Smooth muscle cell (in vitro differentiated cells): ENCODE results near the gene KIAA0040. TPM values are rescaled to one million over a fixed set of nuclear protein-coding genes. Genes with fewer than 3 reads are reported as not detected.

Experiments used
- DNase-seq: peaks from one replicate; lab custom pipeline; 2025; ENCODE audit not compliant: unreplicated experiment; lab: John Stamatoyannopoulos, UW
- H2AFZ ChIP-seq: fragments of 200-600 bp; sonication (generic); 2 replicates; pipeline ENCODE4 v1.6.0; 2016; ENCODE audit warnings: antibody characterized with exemption, low read depth, mild to moderate bottlenecking
- H3F3A ChIP-seq: fragments of 200-600 bp; sonication (generic); 2 replicates; pipeline ENCODE4 v1.6.0; 2017; ENCODE audit warnings: antibody characterized with exemption, low read depth
- H3K27ac ChIP-seq: fragments of 200-600 bp; sonication (generic); 2 replicates; pipeline ENCODE4 v1.5.1; 2016; ENCODE audit warnings: low read depth, mild to moderate bottlenecking
- H3K27me3 ChIP-seq: fragments of 200-600 bp; sonication (generic); 2 replicates; pipeline ENCODE4 v1.6.1; 2016; ENCODE audit warnings: low read depth, mild to moderate bottlenecking
- H3K36me3 ChIP-seq: fragments of 200-600 bp; sonication (generic); 2 replicates; pipeline ENCODE4 v1.5.1; 2016; ENCODE audit warnings: low read depth
- H3K4me1 ChIP-seq: fragments of 200-600 bp; sonication (generic); 2 replicates; pipeline ENCODE4 v1.5.1; 2016; ENCODE audit warnings: low read depth
- H3K4me2 ChIP-seq: fragments of 200-600 bp; sonication (generic); 2 replicates; pipeline ENCODE4 v1.6.0; 2016; ENCODE audit warnings: mild to moderate bottlenecking
- H3K4me3 ChIP-seq: fragments of 200-600 bp; sonication (generic); 2 replicates; pipeline ENCODE4 v1.5.1; 2016; ENCODE audit warnings: mild to moderate bottlenecking
- H3K79me2 ChIP-seq: fragments of 200-600 bp; sonication (generic); 2 replicates; pipeline ENCODE4 v1.6.0; 2016; ENCODE audit warnings: low read depth, mild to moderate bottlenecking
- H3K9ac ChIP-seq: fragments of 200-600 bp; sonication (generic); 2 replicates; pipeline ENCODE4 v1.6.0; 2016; ENCODE audit warnings: low read depth
- H3K9me3 ChIP-seq: fragments of 200-600 bp; sonication (generic); replicated peaks from 2 replicates; pipeline ENCODE4 v1.5.1; 2016; ENCODE audit warnings: low read depth
- H4K20me1 ChIP-seq: fragments of 200-600 bp; sonication (generic); 2 replicates; pipeline ENCODE4 v1.6.0; 2016; ENCODE audit warnings: low read depth
- WGBS: methylation state at CpG from one replicate; pipeline ENCODE4 v1.1.7; 2016; ENCODE audit warnings: low lambda C conversion rate; 5-methylcytosine and 5-hydroxymethylcytosine counted together
- polyA plus RNA-seq: library from polyadenylated mRNA; unstranded; fragments of >200 nt; fragmentation: Nextera tagmentation; extraction: Ambion mirVana; gene quantifications from 2 replicates; pipeline ENCODE4 v1.2.1, GENCODE V29; 2016
- total RNA-seq: library from RNA; depleted of rRNA; stranded (reverse); fragments of >200 nt; gene quantifications from 2 replicates; pipeline ENCODE4 v1.2.3, GENCODE V29; 2014
- TF ChIP-seq, protein P1 (sequence below): fragments of 200-600 bp; sonication (generic); IDR thresholded peaks from 2 replicates; pipeline ENCODE4 v1.5.1; 2017; ENCODE audit warnings: borderline replicate concordance, mild to moderate bottlenecking, antibody characterized with exemption; ENCODE audit not compliant: insufficient read depth, poor library complexity, severe bottlenecking

The KIAA0040 gene
- total and polyA plus RNA-seq, 2 experiments from 2014 or later: 3.8 to 8.9 TPM

DNA sequence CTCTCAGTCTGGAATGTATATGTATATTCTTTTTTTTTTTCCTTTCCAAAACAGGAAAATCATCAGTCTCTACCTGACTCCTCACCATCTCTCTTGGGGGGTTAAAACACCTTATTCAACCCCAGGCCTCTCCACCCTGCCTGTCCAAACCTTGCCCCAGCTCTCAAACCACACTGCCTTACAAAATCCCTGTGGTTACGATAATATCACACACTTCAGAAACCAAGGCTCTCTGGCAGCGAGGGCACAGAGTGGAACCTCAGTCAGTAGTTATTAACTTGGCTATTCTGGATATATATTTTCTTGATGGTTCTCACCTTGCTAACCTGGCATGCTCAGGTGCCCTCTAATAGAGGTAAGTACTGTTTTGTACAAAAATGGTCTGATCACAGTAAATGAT lies 24.7 kb downstream of the KIAA0040 start:
- Histone ChIP-seq H3K9me3 (no peaks in the 10 kb centered on the region), H3K4me3 (no peak overlapping the region), H3K4me2 (no peak overlapping the region), H3K9ac (no peak overlapping the region), H3F3A (no peaks in the 10 kb centered on the region), H3K4me1 (no peaks in the 10 kb centered on the region), H4K20me1 (no peaks in the 10 kb centered on the region), H3K27ac (no peak overlapping the region), H2AFZ (no peak overlapping the region), H3K27me3 (no peaks in the 10 kb centered on the region), H3K79me2 (no peaks in the 10 kb centered on the region), H3K36me3 (no peaks in the 10 kb centered on the region)
- WGBS: 76% methylated on average over 2 of the region's 2 CpGs
- TF ChIP-seq, protein P1, sequence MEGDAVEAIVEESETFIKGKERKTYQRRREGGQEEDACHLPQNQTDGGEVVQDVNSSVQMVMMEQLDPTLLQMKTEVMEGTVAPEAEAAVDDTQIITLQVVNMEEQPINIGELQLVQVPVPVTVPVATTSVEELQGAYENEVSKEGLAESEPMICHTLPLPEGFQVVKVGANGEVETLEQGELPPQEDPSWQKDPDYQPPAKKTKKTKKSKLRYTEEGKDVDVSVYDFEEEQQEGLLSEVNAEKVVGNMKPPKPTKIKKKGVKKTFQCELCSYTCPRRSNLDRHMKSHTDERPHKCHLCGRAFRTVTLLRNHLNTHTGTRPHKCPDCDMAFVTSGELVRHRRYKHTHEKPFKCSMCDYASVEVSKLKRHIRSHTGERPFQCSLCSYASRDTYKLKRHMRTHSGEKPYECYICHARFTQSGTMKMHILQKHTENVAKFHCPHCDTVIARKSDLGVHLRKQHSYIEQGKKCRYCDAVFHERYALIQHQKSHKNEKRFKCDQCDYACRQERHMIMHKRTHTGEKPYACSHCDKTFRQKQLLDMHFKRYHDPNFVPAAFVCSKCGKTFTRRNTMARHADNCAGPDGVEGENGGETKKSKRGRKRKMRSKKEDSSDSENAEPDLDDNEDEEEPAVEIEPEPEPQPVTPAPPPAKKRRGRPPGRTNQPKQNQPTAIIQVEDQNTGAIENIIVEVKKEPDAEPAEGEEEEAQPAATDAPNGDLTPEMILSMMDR: no peak
- no peak for DNase-seq

DNA sequence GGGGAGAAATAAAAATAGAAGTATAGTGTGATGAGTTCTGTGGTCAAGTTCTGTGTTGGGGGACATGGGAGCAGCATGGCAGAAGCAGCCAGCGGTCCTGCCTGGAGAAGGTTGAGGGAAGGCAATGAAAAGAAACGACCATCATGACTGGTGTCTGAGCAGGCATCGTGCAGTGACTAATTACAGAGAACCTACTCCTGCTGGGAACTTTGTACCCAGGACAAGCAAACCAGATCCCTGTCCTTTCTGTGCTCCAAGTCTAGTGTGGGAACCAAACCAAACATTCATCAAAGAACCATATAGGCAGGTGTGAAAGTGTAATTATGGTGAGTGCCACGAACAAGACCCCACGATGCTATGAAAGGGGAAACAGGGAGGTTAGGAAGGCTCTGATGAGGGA lies 25.8 kb downstream of the KIAA0040 start:
- no peak overlapping the region for H3K9ac ChIP-seq
- no peaks in the 10 kb centered on the region for H3K9me3 ChIP-seq
- H3K4me3 ChIP-seq: no peak overlapping the region
- H3K79me2 ChIP-seq: no peaks in the 10 kb centered on the region
- H3F3A ChIP-seq: no peaks in the 10 kb centered on the region
- no peaks in the 10 kb centered on the region for H4K20me1 ChIP-seq
- no peaks in the 10 kb centered on the region for H3K4me1 ChIP-seq
- TF ChIP-seq, protein P1: no peak
- 96% methylated on average over 5 of the region's 5 CpGs for WGBS
- H3K4me2 ChIP-seq: no peak overlapping the region
- H2AFZ ChIP-seq: no peak overlapping the region
- H3K27me3 ChIP-seq: no peaks in the 10 kb centered on the region
- H3K36me3 ChIP-seq: no peaks in the 10 kb centered on the region
- DNase-seq: no peak
- no peak overlapping the region for H3K27ac ChIP-seq

DNA sequence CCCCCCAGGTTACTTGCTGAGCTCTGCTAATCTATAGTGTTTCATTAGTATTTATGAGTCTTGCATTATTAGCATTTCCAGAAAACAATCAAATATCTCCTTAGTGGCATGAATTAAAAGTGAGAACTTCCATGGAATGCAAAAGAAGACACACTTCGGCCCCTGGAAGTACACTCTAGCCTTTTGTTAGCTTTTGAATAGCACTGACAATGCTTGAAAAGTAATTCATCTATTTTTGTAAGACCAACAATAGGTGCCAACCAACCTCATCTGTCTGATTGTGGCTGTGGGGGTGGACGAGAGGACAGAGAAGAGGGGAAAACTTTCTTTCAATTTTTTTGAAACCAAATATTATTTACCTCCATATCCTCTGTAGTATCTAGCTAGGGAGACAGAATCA lies 27.8 kb downstream of the KIAA0040 start:
- Histone ChIP-seq H3K4me2 (no peak overlapping the region), H3K4me1 (no peaks in the 10 kb centered on the region), H3K27me3 (no peaks in the 10 kb centered on the region), H3K9ac (no peak overlapping the region), H3K36me3 (no peaks in the 10 kb centered on the region), H2AFZ (no peak overlapping the region), H3K27ac (no peak overlapping the region), H3K9me3 (no peaks in the 10 kb centered on the region), H3F3A (no peaks in the 10 kb centered on the region), H3K4me3 (no peak overlapping the region), H3K79me2 (no peaks in the 10 kb centered on the region), H4K20me1 (no peaks in the 10 kb centered on the region)
- WGBS: 92% methylated on average over 2 of the region's 2 CpGs
- no peak for DNase-seq
- TF ChIP-seq, protein P1: no peak

DNA sequence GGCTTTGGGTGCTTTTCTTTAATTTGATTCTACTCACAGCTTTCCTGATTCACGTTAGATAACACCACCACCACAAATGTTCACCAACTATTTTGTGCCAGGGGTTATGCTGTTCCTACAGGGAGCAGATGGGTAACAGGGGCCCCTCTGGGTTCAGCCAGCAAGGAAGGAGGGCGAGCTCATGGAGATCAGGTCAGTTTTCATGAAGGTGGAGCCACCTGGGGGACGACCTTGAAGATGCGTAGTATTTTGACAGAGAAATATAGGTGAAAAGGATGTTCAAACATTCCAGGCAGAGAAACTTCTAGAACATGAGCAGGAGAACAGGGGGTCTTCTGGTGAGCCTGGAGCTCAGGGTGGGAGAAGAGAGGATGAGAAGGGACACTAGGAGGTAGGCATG lies 28.9 kb downstream of the KIAA0040 start:
- TF ChIP-seq, protein P1: no peak
- no peaks in the 10 kb centered on the region for H3K9me3 ChIP-seq
- H3K36me3 ChIP-seq: no peaks in the 10 kb centered on the region
- no peaks in the 10 kb centered on the region for H4K20me1 ChIP-seq
- no peak overlapping the region for H2AFZ ChIP-seq
- H3K79me2 ChIP-seq: no peaks in the 10 kb centered on the region
- no peaks in the 10 kb centered on the region for H3F3A ChIP-seq
- no peak overlapping the region for H3K4me2 ChIP-seq
- no peaks in the 10 kb centered on the region for H3K27me3 ChIP-seq
- H3K9ac ChIP-seq: no peak overlapping the region
- no peak overlapping the region for H3K27ac ChIP-seq
- no peak for DNase-seq
- H3K4me3 ChIP-seq: no peak overlapping the region
- 86% methylated on average over 4 of the region's 4 CpGs for WGBS
- no peaks in the 10 kb centered on the region for H3K4me1 ChIP-seq
